ENCODE results near the gene SUPT5H. TPM values are rescaled to one million over a fixed set of nuclear protein-coding genes. Genes with fewer than 3 reads are reported as not detected.

Gene SUPT5H
- total and polyA plus RNA-seq, 2 of the 13 experiments (the other 11 are each of a cell fraction or from before 2014, with no cell fraction given) = 48.2 to 51.7 TPM

DNA sequence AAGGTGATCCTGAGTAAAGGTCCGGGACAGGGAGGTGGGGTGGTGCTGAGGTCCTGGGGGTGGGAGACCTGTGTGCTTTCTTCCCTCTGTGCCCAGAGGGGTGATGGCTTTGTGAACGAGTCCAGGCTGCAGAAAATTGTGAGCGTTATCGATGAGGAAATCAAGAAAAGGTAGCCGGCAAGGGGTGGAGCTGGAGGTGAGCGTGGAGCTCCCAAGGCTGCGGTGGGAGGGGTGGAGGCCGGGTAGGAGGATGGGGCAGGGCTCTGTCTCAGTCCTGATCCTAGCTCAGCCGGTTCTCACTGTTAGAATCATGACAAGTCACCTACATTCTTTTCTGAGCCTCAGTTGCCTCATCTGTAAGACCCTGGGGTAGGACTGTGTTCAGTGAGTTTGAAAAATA is 73.6 kb downstream of the SUPT5H start:
- WGBS (ENCODE audit: low lambda C conversion rate) = 35% methylated on average over 9 of the region's 9 CpGs
- Histone ChIP-seq H3K9me3 (ENCODE audit: low read length) (no peaks in the 10 kb centered on the region), H3K27me3 (ENCODE audit: control insufficient read depth in 1 of 2, insufficient read depth in 2 of 2, low read length in 2 of 2) (peaks cover 1 to 26% of the 10 kb centered on the region in 2 experiments; a peak in 4 of 5 replicates), H3K36me3 (replicated peaks in 1 of 2; ENCODE audit: control insufficient read depth in 1 of 2, insufficient read depth in 2 of 2, low read length in 2 of 2) (no peaks in the 10 kb centered on the region), H3K4me2 (ENCODE audit: low read depth, low read length) (peak overlapping the region; percentile 24; the same call in 1 of the 2 replicates), H2AFZ (ENCODE audit: low read length) (no peak overlapping the region), H3K79me2 (ENCODE audit: insufficient read depth, low read length) (no peaks in the 10 kb centered on the region), H3K9ac (ENCODE audit: insufficient read depth, low read depth, low read length) (no peak overlapping the region), H4K20me1 (ENCODE audit: insufficient read depth, low read length) (no peaks in the 10 kb centered on the region), H3K4me3 (replicated peaks in 1 of 3; ENCODE audit: insufficient read depth in 1 of 3, low read depth in 2 of 3, low read length in 3 of 3) (no peak overlapping the region), H3K4me1 (ENCODE audit: insufficient read depth, low read length) (peaks cover 32% of the 10 kb centered on the region), H3K27ac (ENCODE audit: extremely low read length, insufficient read depth, low read length) (no peak overlapping the region)
- intact Hi-C loops (cut with micrococcal nuclease; ENCODE audit: unreplicated experiment) = no loop called here
- no peak for FAIRE-seq
- no peak for DNase-seq (ENCODE audit: low spot score)
- no TSS peak for BruUV-seq (replicated peaks)
- CTCF ChIA-PET (ENCODE audit: low intra/inter-chr PET ratio, low total read pairs) = no interaction called here
- ATAC-seq = no peak
- in situ Hi-C loops (cut with HindIII; ENCODE audit: extremely low pct_ligation_motif_present, low pct_unique_long_range_greater_than_20kb) = no loop called here
- POLR2A ChIA-PET = no interaction called here
- TF ChIP-seq ZNF441 (CRISPR knock-in tag; IDR thresholded peaks at IDR 0.05; ENCODE audit: borderline replicate concordance) (no peak), MAFF (IDR thresholded peaks at IDR 0.05; ENCODE audit: low read depth, low read length) (no peak), RBAK (CRISPR knock-in tag; IDR thresholded peaks at IDR 0.05) (no peak), RFXANK (CRISPR knock-in tag; IDR thresholded peaks at IDR 0.05) (no peak), CENPT (CRISPR knock-in tag; IDR thresholded peaks at IDR 0.05; ENCODE audit: low read depth) (no peak), SP1 (IDR thresholded peaks at IDR 0.05) (no peak), SP1 (CRISPR knock-in tag; IDR thresholded peaks at IDR 0.05) (no peak), TBP (CRISPR knock-in tag; IDR thresholded peaks at IDR 0.05) (no peak), SMAD1 (CRISPR knock-in tag; IDR thresholded peaks at IDR 0.05; ENCODE audit: borderline replicate concordance, low read depth) (no peak), ZFP36L1 (CRISPR knock-in tag; IDR thresholded peaks at IDR 0.05) (no peak)
- TF ChIP-seq, protein P1, sequence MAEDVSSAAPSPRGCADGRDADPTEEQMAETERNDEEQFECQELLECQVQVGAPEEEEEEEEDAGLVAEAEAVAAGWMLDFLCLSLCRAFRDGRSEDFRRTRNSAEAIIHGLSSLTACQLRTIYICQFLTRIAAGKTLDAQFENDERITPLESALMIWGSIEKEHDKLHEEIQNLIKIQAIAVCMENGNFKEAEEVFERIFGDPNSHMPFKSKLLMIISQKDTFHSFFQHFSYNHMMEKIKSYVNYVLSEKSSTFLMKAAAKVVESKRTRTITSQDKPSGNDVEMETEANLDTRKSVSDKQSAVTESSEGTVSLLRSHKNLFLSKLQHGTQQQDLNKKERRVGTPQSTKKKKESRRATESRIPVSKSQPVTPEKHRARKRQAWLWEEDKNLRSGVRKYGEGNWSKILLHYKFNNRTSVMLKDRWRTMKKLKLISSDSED (CRISPR knock-in tag; IDR thresholded peaks at IDR 0.05) = no peak
- TF ChIP-seq, protein P2, sequence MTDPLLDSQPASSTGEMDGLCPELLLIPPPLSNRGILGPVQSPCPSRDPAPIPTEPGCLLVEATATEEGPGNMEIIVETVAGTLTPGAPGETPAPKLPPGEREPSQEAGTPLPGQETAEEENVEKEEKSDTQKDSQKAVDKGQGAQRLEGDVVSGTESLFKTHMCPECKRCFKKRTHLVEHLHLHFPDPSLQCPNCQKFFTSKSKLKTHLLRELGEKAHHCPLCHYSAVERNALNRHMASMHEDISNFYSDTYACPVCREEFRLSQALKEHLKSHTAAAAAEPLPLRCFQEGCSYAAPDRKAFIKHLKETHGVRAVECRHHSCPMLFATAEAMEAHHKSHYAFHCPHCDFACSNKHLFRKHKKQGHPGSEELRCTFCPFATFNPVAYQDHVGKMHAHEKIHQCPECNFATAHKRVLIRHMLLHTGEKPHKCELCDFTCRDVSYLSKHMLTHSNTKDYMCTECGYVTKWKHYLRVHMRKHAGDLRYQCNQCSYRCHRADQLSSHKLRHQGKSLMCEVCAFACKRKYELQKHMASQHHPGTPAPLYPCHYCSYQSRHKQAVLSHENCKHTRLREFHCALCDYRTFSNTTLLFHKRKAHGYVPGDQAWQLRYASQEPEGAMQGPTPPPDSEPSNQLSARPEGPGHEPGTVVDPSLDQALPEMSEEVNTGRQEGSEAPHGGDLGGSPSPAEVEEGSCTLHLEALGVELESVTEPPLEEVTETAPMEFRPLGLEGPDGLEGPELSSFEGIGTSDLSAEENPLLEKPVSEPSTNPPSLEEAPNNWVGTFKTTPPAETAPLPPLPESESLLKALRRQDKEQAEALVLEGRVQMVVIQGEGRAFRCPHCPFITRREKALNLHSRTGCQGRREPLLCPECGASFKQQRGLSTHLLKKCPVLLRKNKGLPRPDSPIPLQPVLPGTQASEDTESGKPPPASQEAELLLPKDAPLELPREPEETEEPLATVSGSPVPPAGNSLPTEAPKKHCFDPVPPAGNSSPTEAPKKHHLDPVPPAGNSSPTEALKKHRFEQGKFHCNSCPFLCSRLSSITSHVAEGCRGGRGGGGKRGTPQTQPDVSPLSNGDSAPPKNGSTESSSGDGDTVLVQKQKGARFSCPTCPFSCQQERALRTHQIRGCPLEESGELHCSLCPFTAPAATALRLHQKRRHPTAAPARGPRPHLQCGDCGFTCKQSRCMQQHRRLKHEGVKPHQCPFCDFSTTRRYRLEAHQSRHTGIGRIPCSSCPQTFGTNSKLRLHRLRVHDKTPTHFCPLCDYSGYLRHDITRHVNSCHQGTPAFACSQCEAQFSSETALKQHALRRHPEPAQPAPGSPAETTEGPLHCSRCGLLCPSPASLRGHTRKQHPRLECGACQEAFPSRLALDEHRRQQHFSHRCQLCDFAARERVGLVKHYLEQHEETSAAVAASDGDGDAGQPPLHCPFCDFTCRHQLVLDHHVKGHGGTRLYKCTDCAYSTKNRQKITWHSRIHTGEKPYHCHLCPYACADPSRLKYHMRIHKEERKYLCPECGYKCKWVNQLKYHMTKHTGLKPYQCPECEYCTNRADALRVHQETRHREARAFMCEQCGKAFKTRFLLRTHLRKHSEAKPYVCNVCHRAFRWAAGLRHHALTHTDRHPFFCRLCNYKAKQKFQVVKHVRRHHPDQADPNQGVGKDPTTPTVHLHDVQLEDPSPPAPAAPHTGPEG (CRISPR knock-in tag; IDR thresholded peaks at IDR 0.05) = no peak
- TF ChIP-seq, protein P3, sequence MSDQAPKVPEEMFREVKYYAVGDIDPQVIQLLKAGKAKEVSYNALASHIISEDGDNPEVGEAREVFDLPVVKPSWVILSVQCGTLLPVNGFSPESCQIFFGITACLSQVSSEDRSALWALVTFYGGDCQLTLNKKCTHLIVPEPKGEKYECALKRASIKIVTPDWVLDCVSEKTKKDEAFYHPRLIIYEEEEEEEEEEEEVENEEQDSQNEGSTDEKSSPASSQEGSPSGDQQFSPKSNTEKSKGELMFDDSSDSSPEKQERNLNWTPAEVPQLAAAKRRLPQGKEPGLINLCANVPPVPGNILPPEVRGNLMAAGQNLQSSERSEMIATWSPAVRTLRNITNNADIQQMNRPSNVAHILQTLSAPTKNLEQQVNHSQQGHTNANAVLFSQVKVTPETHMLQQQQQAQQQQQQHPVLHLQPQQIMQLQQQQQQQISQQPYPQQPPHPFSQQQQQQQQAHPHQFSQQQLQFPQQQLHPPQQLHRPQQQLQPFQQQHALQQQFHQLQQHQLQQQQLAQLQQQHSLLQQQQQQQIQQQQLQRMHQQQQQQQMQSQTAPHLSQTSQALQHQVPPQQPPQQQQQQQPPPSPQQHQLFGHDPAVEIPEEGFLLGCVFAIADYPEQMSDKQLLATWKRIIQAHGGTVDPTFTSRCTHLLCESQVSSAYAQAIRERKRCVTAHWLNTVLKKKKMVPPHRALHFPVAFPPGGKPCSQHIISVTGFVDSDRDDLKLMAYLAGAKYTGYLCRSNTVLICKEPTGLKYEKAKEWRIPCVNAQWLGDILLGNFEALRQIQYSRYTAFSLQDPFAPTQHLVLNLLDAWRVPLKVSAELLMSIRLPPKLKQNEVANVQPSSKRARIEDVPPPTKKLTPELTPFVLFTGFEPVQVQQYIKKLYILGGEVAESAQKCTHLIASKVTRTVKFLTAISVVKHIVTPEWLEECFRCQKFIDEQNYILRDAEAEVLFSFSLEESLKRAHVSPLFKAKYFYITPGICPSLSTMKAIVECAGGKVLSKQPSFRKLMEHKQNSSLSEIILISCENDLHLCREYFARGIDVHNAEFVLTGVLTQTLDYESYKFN (CRISPR knock-in tag; conservative IDR thresholded peaks at IDR 0.05) = no peak
